ENCODE results near the gene LIPC.

Gene LIPC

DNA sequence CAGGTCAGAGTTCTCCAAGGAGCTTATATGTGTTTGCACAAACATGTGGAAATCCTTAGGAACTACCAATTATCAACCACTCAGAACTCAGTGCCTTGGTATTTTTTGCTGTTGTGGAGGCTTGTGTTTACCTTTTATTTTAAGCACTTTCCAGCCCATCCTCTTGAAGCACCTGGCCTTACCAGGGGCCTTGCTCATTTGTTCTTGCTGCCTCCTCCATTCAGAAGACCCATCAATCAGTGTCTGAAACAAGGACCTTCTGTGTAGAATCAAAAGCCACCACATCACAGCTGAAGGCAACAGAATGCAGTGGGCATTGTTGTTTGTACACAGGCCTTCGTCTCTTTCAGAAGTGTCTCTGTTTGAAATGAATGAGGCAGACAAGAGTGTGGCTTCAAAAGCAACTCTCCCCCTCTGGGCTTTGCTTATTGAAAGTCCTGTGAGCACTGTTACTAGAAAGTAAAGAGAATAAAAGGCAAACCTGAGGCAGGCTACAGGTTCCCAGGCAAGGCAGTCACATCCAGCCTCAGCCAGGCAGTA lies 24.5 kb upstream of the LIPC start:
- no peak for DNase-seq

GRCh38 chr15:58407778-58408177 lies 24.0 kb upstream of the LIPC start:
- no peak for DNase-seq

- no peak for DNase-seq
These were observed 21.9 kb upstream of the LIPC start for GRCh38 chr15:58409861-58410260.

DNA sequence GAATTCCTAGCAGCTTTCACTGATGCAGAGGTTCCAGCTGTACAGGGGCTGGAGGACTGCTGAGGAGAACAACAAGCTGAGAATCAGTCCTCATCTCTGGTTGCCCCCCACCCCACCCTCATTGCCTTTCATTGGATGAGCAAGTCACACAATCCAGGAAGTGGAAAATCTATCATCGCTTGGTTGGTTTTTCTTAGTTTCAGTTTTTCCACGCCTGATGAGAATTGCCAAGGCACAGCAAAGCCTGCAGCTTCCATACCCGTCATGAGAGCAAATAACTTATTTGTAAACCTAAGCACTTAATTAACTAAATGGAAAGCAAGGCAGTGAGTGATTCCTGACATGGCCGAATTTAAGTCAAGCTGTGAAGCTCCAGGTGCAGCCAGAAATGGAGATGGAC lies 21.4 kb upstream of the LIPC start:
- peak; percentile 52 to 69 for DNase-seq

DNA sequence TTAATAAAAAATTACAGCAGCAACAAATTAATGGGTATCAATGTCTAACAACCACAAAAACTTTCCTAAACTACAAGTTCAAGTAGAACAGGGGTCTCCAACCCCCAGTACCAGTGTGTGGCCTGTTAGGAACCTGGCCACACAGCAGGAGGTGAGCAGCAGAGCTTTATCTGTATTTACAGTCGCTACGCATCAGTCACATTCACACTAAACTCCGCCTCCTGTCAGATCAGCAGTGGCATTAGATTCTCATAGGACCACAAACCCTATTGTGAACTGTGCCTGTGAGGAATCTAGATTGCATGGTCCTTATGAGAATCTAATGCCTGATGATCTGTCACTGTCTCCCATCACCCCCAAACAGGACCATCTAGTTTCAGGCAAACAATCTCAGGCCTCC lies 18.5 kb upstream of the LIPC start:
- DNase-seq, result no peak

DNA sequence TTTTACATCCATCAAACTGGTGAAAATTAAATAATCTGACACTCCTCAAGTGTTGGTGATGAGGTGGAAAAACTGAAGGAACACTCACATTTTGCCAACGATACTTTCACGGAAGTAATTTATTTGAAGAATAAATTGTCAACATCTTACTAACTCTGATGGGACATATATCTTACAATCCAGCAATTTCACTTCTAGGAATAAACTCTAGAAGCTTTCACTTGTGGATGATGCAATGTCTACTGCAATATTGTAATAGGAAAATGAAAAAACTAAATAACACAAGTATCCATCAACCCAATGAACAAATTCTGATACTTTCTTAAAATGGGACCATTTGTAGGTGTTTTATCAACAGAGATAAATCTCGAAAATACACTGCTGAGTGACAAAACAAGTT lies 16.2 kb upstream of the LIPC start:
- no peak for DNase-seq

DNA sequence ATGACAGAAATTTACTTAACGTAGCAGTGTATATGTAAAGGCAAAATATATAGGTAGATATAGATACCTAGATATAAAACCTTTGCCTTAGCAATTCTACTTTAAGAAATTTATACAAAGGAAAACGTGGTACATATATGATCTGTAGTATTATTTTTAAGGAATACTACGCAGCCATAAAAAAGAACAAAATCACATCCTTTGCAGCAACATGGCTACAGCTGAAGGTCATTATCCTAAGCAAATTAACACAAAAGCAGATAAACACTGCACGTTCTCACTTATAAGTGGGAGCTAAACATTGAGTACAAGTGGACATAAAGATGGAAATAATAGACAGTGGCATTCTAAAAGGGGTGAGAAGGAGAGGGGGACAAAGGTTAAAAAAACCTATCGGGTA lies 14.8 kb upstream of the LIPC start:
- no peak for DNase-seq

GRCh38 chr15:58418135-58418534 lies 13.7 kb upstream of the LIPC start:
- no peak for DNase-seq

GRCh38 chr15:58419803-58420524 lies 11.8 kb upstream of the LIPC start:
- DNase-seq, result no peak

DNA sequence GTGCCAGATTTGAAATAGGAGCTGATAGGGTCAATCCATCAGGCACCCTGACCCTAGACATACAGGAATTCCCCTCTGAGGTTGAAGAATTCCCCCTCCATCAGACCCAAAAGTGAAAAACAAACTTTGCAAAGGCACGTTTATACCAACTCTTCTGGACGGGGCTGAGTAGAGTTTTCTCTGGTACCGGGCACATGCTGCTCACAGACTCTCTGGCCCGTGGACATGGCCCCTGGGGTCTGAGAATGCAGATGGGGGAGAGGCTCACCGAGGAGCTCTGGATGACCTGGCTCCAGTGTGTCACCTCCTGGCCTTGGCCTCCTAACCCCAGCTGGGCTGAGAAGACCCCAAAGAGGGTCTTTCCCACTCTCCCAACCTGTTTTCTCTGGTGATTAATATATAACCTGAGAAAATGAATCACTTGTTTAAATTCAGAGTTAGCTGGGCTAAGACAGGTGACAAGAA lies 11.2 kb upstream of the LIPC start:
- DNase-seq, result no peak

GRCh38 chr15:58423205-58423604 lies 8.6 kb upstream of the LIPC start:
- no peak for DNase-seq

DNA sequence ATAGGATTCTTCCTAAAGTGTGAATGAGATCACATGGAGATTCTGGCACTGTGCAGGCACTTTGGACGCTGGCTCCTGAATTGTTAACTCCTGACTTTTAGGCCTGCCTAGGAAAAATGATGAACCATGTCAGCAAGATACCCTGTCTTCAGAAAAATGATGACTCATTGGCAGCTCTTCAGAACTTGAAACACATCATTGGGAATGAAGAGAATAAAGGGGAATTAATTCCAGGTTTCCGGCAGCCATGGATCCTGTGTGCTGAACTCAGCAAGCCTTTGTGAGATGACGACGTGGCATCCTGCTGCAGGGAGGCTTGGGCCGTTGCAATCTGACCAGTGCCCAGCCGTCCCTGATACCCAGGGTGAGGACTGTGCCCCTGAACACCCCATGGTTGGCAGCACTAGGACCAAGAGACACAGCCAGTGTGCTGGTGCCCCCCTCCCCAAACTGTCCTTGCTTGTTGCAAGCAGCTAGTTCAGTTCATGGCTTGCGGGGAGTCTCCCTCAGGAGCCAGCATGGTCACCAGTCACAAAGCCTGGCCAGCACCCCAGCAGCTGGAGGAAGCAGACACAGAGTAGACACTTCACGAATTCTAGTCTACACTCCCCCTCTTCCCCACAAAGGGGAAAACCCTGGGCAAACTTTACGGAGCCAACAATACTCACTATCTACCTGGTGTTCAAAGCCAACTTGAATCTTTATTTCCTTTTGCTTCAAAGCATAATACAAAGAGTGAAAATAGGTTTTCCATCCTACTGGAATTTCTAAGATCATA lies 7.8 kb upstream of the LIPC start:
- DNase-seq, result no peak

- no peak for DNase-seq
These were observed 7.1 kb upstream of the LIPC start for GRCh38 chr15:58424722-58425121.

DNA sequence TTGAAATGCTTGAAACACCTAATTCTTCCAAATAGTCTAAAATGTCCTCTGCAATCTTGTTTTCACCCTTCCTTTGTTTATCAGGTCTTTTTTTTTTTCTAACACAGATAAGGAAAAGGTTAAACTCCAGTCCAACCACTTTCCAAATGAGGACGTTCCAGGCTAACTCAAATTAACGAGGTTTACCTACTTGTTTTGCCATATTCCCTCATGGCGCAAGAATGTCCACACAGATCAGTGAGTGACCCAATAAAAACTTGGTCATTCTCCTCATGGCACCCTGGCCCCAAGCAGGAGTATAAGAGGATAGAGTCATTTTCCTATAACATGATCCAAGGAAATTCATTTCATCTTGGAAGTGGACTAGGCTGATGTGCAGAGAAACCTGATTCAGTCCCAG lies 6.6 kb upstream of the LIPC start:
- no peak for DNase-seq

DNA sequence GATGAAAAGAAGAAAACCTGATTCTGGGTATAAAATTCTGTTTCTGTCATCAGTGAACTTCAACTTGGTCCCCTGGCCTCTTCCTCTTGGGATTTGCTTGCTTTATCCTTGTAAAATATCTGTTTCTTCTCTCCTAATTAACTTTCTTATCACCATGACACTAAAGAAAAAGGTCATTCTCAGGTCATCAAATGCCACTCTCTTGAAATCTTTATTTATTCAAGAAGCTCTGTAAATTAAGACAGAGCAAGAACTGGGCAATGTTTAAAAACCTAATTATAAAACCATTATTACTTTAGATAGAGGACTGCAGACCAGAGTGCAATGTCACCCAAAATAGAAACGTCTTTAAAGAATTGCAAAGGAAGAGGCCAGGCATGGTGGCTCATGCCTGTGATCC lies 6.0 kb upstream of the LIPC start:
- no peak for DNase-seq

DNA sequence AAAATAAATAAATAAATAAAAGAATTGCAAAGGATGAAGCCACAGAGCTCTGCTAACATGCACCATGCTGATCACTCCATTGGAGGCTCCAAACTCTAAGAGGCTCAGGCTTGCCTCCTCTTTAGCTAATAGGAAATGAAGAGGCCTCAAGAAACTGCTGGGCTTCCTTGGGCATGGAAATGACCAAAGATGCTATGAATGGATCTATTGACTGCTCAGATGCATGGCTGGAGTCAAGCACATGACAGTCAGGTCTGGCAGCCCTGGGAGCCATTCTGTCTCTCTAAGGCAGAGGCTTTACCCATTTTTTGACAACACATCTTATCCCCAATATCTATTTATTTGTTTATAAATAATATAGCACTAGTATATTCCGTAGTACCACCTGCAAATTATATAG lies 5.3 kb upstream of the LIPC start:
- DNase-seq, result no peak

GRCh38 chr15:58427987-58428386 lies 3.8 kb upstream of the LIPC start:
- no peak for DNase-seq

GRCh38 chr15:58430224-58430787 lies 1.5 kb upstream of the LIPC start:
- no peak for DNase-seq

- no peak for DNase-seq
These were observed 610 bp downstream of the LIPC start for GRCh38 chr15:58432401-58432800.

- DNase-seq, result no peak
These were observed 2.0 kb downstream of the LIPC start for GRCh38 chr15:58433597-58434333.

GRCh38 chr15:58434334-58434875 lies 2.6 kb downstream of the LIPC start:
- no peak for DNase-seq

DNA sequence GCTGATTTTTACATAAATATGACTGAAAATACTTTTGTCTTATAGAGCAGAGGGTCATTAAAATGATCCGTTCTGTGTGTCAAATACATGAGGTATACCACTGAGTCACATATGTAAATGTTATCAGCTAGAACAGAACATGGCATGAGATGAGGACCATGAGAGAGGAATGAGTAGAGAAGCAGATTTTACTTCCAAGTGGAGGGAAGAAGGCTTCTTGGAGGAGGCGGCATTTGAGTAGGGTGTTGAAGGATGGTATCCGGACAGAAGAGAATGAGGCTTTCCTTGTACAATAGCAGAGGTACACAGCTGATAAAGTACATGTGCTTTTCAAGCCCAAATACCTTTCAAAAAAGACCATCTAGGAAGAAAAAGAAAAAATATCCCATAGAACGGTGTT lies 4.8 kb downstream of the LIPC start:
- DNase-seq, result no peak

DNA sequence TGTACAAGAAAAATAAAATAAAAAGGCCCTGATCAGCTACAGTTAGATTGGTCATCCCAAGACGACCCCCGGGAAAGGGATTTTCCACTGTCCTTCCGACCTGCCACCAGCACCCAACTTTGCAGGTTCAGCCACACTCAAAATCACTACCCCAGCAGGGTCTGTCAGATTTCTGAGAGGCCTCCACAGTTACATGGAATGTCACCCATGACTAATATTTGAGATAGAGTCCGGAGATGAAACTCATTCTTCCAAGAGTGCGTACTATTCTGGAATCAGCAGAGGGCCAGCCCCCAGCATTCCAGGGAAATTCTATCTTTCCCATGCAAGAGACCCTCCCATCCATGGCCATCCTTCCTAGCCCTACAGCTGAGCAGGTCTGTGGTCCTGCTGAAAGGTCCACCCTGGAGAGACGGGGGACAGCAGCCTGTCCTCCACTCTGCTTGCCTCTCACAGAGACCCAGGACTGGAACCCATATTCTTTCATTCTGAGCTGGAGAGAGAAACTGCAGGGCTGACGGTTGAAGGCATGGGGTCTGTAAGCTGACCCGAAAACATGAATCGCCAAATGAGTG lies 5.8 kb downstream of the LIPC start:
- DNase-seq, result no peak
